H9 (cell line): ENCODE data around the gene ANAPC13. TPM values are rescaled to one million over a fixed set of nuclear protein-coding genes. Genes with fewer than 3 reads are reported as not detected.
A peak's percentile ranks its signal among the peaks of the same experiment; 100 is the strongest.

ENCODE experiments used
- DNase-seq: peaks from one replicate; pipeline ENCODE4 v3.0.0-alpha.2; 2017
- H2AFZ ChIP-seq: one replicate; pipeline ENCODE4 v1.6.1; 2013; ENCODE audit warnings: mild to moderate bottlenecking, low read length, control low read depth, moderate library complexity
- H2AK5ac ChIP-seq: 2 replicates; pipeline ENCODE4 v1.6.1; 2013; ENCODE audit warnings: low read length, control low read depth, mixed read lengths; ENCODE audit not compliant: insufficient read length
- H2BK120ac ChIP-seq: one replicate; pipeline ENCODE4 v1.6.1; 2013; ENCODE audit warnings: low read depth, mild to moderate bottlenecking, low read length, control low read depth, inconsistent platforms; ENCODE audit not compliant: poor library complexity, severe bottlenecking
- H2BK12ac ChIP-seq: 2 replicates; pipeline ENCODE4 v1.6.1; 2013; ENCODE audit warnings: low read length, control low read depth, mixed read lengths, low read depth; ENCODE audit not compliant: insufficient read length
- H2BK15ac ChIP-seq: 2 replicates; pipeline ENCODE4 v1.6.1; 2013; ENCODE audit warnings: low read depth, low read length, control low read depth
- H2BK20ac ChIP-seq: one replicate; pipeline ENCODE4 v1.6.1; 2013; ENCODE audit warnings: low read depth, mild to moderate bottlenecking, low read length, control low read depth, inconsistent platforms; ENCODE audit not compliant: poor library complexity, severe bottlenecking
- H2BK5ac ChIP-seq: 2 replicates; pipeline ENCODE4 v1.6.1; 2013; ENCODE audit warnings: low read length, control low read depth, mixed read lengths; ENCODE audit not compliant: insufficient read length
- H3K14ac ChIP-seq: 2 replicates; pipeline ENCODE4 v1.6.1; 2013; ENCODE audit warnings: low read length, control low read depth; ENCODE audit not compliant: insufficient read depth
- H3K18ac ChIP-seq: 2 replicates; pipeline ENCODE4 v1.6.1; 2013; ENCODE audit warnings: low read depth, mild to moderate bottlenecking, mixed read lengths, low read length, control low read depth; ENCODE audit not compliant: insufficient read length
- H3K23ac ChIP-seq: 2 replicates; pipeline ENCODE4 v1.6.1; 2013; ENCODE audit warnings: low read length, control low read depth, mixed read lengths, low read depth; ENCODE audit not compliant: insufficient read length
- H3K23me2 ChIP-seq: 2 replicates; pipeline ENCODE4 v1.6.1; 2013; ENCODE audit warnings: low read depth, mild to moderate bottlenecking, mixed read lengths, low read length, control low read depth; ENCODE audit not compliant: insufficient read length, poor library complexity, severe bottlenecking
- H3K27ac ChIP-seq: 2 replicates; pipeline ENCODE4 v1.5.1; 2013; ENCODE audit warnings: low read length, control low read depth, mixed read lengths, low read depth; ENCODE audit not compliant: insufficient read length
- H3K27me3 ChIP-seq: 2 replicates; pipeline ENCODE4 v1.6.1; 2013; ENCODE audit warnings: low read length, control low read depth, inconsistent platforms; ENCODE audit not compliant: insufficient read depth
- H3K4ac ChIP-seq: 2 replicates; pipeline ENCODE4 v1.6.1; 2013; ENCODE audit warnings: low read depth, mild to moderate bottlenecking, control low read depth, inconsistent platforms, low read length, moderate library complexity
- H3K4me1 ChIP-seq: 2 replicates; pipeline ENCODE4 v1.6.1; 2013; ENCODE audit warnings: low read length, control low read depth, inconsistent platforms; ENCODE audit not compliant: insufficient read depth
- H3K4me2 ChIP-seq: 2 replicates; pipeline ENCODE4 v1.6.1; 2013; ENCODE audit warnings: low read length, control low read depth, mixed read lengths; ENCODE audit not compliant: insufficient read length, insufficient read depth
- H3K56ac ChIP-seq: 2 replicates; pipeline ENCODE4 v1.6.1; 2013; ENCODE audit warnings: low read depth, mild to moderate bottlenecking, mixed read lengths, low read length, control low read depth; ENCODE audit not compliant: insufficient read length
- H3K79me1 ChIP-seq: 2 replicates; pipeline ENCODE4 v1.6.1; 2013; ENCODE audit warnings: low read depth, mild to moderate bottlenecking, moderate library complexity, low read length, control low read depth, inconsistent platforms; ENCODE audit not compliant: insufficient read depth, poor library complexity, severe bottlenecking
- H3K79me2 ChIP-seq: 2 replicates; pipeline ENCODE4 v1.6.1; 2013; ENCODE audit warnings: low read length, control low read depth, inconsistent platforms; ENCODE audit not compliant: insufficient read depth
- H3K9ac ChIP-seq: 2 replicates; pipeline ENCODE4 v1.6.1; 2013; ENCODE audit warnings: low read length, control low read depth, mixed read lengths; ENCODE audit not compliant: insufficient read length; ENCODE audit errors: extremely low read depth
- H3K9me3 ChIP-seq: one replicate; pipeline ENCODE4 v1.6.1; 2013; ENCODE audit warnings: low read depth, low read length, inconsistent platforms; ENCODE audit not compliant: control insufficient read depth
- H3T11ph ChIP-seq: one replicate; pipeline ENCODE4 v1.6.1; 2013; ENCODE audit warnings: mild to moderate bottlenecking, low read length, control low read depth, inconsistent platforms
- H4K20me1 ChIP-seq: one replicate; pipeline ENCODE4 v1.6.1; 2013; ENCODE audit not compliant: control insufficient read depth, insufficient read length, insufficient read depth
- H4K5ac ChIP-seq: 2 replicates; pipeline ENCODE4 v1.6.1; 2013; ENCODE audit warnings: low read depth, mild to moderate bottlenecking, mixed read lengths, low read length, control low read depth; ENCODE audit not compliant: insufficient read length
- H4K8ac ChIP-seq: replicated peaks from 2 replicates; pipeline ENCODE4 v1.6.1; 2013; ENCODE audit warnings: low read length, control low read depth, mixed read lengths, low read depth; ENCODE audit not compliant: insufficient read length
- H4K91ac ChIP-seq: 2 replicates; pipeline ENCODE4 v1.6.1; 2013; ENCODE audit warnings: low read depth, mild to moderate bottlenecking, moderate library complexity, mixed read lengths, low read length, control low read depth; ENCODE audit not compliant: insufficient read length
- H3K27ac Mint-ChIP-seq, 3 experiments: 2 replicates in 2 of 3; 3 replicates in 1 of 3; pipeline ENCODE4 v1.8.0; 2020 to 2021; ENCODE audit warnings: mixed read lengths in 3 of 3, mild to moderate bottlenecking in 1 of 3, moderate library complexity in 1 of 3
- H3K27me3 Mint-ChIP-seq: 2 replicates; pipeline ENCODE4 v1.8.0; 2021; ENCODE audit warnings: low read depth, mild to moderate bottlenecking, moderate library complexity, mixed read lengths
- H3K36me3 Mint-ChIP-seq, 3 experiments: 2 replicates in 2 of 3; 3 replicates in 1 of 3; pipeline ENCODE4 v1.8.0; 2020 to 2021; ENCODE audit warnings: low read depth in 3 of 3, mixed read lengths in 3 of 3; ENCODE audit not compliant: insufficient read depth in 1 of 3
- H3K4me1 Mint-ChIP-seq, 2 experiments: 2 replicates each; pipeline ENCODE4 v1.8.0; 2020; ENCODE audit warnings: mixed read lengths in 2 of 2
- H3K4me3 Mint-ChIP-seq, 2 experiments: 2 replicates in 1 of 2; 3 replicates in 1 of 2; pipeline ENCODE4 v1.8.0; 2020 to 2021; ENCODE audit warnings: mild to moderate bottlenecking in 2 of 2, mixed read lengths in 2 of 2, moderate library complexity in 1 of 2
- H3K9me3 Mint-ChIP-seq, 2 experiments: 2 replicates in 1 of 2; 3 replicates in 1 of 2; pipeline ENCODE4 v1.8.0; 2020; ENCODE audit warnings: mild to moderate bottlenecking in 2 of 2, mixed read lengths in 2 of 2, moderate library complexity in 1 of 2
- WGBS: extraction: QIAGEN DNeasy Blood & Tissue Kit; methylation state at CpG from one replicate; pipeline ENCODE4 v1.1.7; 2013; ENCODE audit warnings: missing lambda C conversion rate, low lambda C conversion rate, mixed read lengths; ENCODE audit not compliant: insufficient read length; ENCODE audit errors: extremely low coverage; 5-methylcytosine and 5-hydroxymethylcytosine counted together
- total RNA-seq: library from RNA; stranded (reverse); gene quantifications from 2 replicates; pipeline ENCODE4 v1.2.1, GENCODE V29; 2021
- TF ChIP-seq, protein P1 (sequence below): fragments of 200-600 bp; sonication (generic); conservative IDR thresholded peaks from 3 replicates; pipeline ENCODE4 v1.8.0; 2021; ENCODE audit warnings: antibody characterized with exemption, mild to moderate bottlenecking

Gene ANAPC13
- total RNA-seq, 1 experiment from 2014 or later: 42.8 TPM

DNA sequence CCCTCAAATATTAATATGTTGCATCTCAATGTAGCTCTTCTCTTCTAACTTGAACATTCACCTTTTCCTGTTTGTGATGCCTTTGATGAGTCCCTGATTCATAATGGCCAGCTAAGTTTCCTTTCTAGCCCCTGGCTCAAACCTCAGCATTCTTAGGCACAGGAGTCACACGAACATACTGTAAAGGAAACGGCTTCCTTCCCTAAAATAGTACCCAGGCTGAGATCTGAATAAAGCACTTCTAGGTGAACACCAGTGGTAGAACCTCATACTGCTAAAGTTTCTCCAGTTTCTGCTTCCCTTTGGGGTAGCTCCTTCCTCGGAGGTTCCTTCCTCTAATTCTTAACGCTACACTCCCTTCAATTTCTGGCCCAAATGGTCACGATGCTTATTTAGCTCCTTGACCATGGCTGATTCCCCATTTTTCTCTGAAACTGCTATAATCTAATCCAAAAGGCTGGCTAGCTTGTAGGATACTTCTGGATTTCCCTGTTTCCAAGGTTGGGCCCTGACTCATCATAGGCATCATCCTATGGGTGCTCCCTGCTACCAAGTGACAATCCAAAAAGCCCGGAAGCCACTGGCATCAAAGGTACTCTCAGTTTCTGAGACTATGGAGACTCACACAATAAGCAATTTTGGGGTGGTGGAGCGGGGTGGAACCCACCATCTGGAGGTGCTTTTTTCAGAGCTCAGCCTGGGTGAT is 2.4 kb downstream of the ANAPC13 start:
- no peak overlapping the region for H2BK120ac ChIP-seq
- no peaks in the 10 kb centered on the region for H3K27me3 ChIP-seq
- DNase-seq: no peak
- TF ChIP-seq, protein P1, sequence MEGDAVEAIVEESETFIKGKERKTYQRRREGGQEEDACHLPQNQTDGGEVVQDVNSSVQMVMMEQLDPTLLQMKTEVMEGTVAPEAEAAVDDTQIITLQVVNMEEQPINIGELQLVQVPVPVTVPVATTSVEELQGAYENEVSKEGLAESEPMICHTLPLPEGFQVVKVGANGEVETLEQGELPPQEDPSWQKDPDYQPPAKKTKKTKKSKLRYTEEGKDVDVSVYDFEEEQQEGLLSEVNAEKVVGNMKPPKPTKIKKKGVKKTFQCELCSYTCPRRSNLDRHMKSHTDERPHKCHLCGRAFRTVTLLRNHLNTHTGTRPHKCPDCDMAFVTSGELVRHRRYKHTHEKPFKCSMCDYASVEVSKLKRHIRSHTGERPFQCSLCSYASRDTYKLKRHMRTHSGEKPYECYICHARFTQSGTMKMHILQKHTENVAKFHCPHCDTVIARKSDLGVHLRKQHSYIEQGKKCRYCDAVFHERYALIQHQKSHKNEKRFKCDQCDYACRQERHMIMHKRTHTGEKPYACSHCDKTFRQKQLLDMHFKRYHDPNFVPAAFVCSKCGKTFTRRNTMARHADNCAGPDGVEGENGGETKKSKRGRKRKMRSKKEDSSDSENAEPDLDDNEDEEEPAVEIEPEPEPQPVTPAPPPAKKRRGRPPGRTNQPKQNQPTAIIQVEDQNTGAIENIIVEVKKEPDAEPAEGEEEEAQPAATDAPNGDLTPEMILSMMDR: no peak
- H3K27ac ChIP-seq: no peak overlapping the region
- no peak overlapping the region for H2BK12ac ChIP-seq
- no peaks in the 10 kb centered on the region for H4K20me1 ChIP-seq
- no peak overlapping the region for H2AFZ ChIP-seq
- no peaks in the 10 kb centered on the region for H3K9me3 Mint-ChIP-seq
- no peak overlapping the region for H3K4me2 ChIP-seq
- H3K56ac ChIP-seq: no peak overlapping the region
- no CpG with 5 or more reads among the region's 7 CpGs for WGBS
- peak overlapping the region in 1 of 3 experiments; percentile 69; a peak in 2 of 7 replicates for H3K27ac Mint-ChIP-seq
- peak overlapping the region in 1 of 2 experiments; percentile 96; a peak in 1 of 5 replicates for H3K4me3 Mint-ChIP-seq
- no peak overlapping the region for H4K5ac ChIP-seq
- peaks cover 11% of the 10 kb centered on the region for H3K23me2 ChIP-seq
- H3K4me1 ChIP-seq: peaks cover 2% of the 10 kb centered on the region; the same call in 1 of the 2 replicates
- H4K91ac ChIP-seq: no peak overlapping the region
- H3K4me1 Mint-ChIP-seq: peaks cover 22 to 24% of the 10 kb centered on the region in 2 experiments
- H3K79me2 ChIP-seq: no peaks in the 10 kb centered on the region; the same call in 1 of the 2 replicates
- no peaks in the 10 kb centered on the region for H3K79me1 ChIP-seq
- H3K14ac ChIP-seq: no peak overlapping the region
- no peak overlapping the region for H2BK5ac ChIP-seq
- H3K23ac ChIP-seq: no peak overlapping the region
- no peak overlapping the region for H2AK5ac ChIP-seq
- no peaks in the 10 kb centered on the region for H3K27me3 Mint-ChIP-seq
- no peaks in the 10 kb centered on the region for H3K9me3 ChIP-seq
- no peak overlapping the region for H3T11ph ChIP-seq
- H2BK15ac ChIP-seq: no peak overlapping the region
- H2BK20ac ChIP-seq: no peak overlapping the region
- H3K9ac ChIP-seq: no peak overlapping the region
- no peak overlapping the region for H3K18ac ChIP-seq
- no peak overlapping the region for H4K8ac ChIP-seq
- peaks cover 6 to 41% (median 38%) of the 10 kb centered on the region in 3 experiments for H3K36me3 Mint-ChIP-seq
- H3K4ac ChIP-seq: no peak overlapping the region
